OCI-M1 (cell line): ENCODE measurements around the gene AMPH.
"Not testable (repeated sequence)": the region's sequence is repeated elsewhere in the genome, so short reads cannot be mapped to it uniquely, and the experiment has no call there.

ENCODE experiments used
- DNase-seq: peaks from one replicate; lab custom pipeline; 2025; lab: John Stamatoyannopoulos, UW

AMPH gene

GRCh38 chr7:38628630-38629385 is 2.4 kb downstream of the AMPH start:
- DNase-seq, result no peak

- DNase-seq, result no peak
These were observed 5.3 kb downstream of the AMPH start for GRCh38 chr7:38625866-38626265.

GRCh38 chr7:38615665-38616064 is 15.5 kb downstream of the AMPH start:
- DNase-seq, result no peak

- DNase-seq, result no peak
These were observed 23.7 kb downstream of the AMPH start for GRCh38 chr7:38607466-38607865.

GRCh38 chr7:38600741-38601140 is 30.4 kb downstream of the AMPH start:
- no peak for DNase-seq

- no peak for DNase-seq
These were observed 36.2 kb downstream of the AMPH start for GRCh38 chr7:38594949-38595348.

- no peak for DNase-seq
These were observed 38.4 kb downstream of the AMPH start for GRCh38 chr7:38592737-38593288.

- DNase-seq, result no peak
These were observed 45.4 kb downstream of the AMPH start for GRCh38 chr7:38585572-38586354.

GRCh38 chr7:38584443-38585210 is 46.5 kb downstream of the AMPH start:
- DNase-seq, result no peak

- DNase-seq, result no peak
These were observed 50.7 kb downstream of the AMPH start for GRCh38 chr7:38580485-38580884.

GRCh38 chr7:38574086-38574485 is 57.1 kb downstream of the AMPH start:
- no peak for DNase-seq

GRCh38 chr7:38571620-38572019 is 59.6 kb downstream of the AMPH start:
- DNase-seq, result not testable (repeated sequence)

GRCh38 chr7:38568497-38568896 is 62.7 kb downstream of the AMPH start:
- DNase-seq, result no peak

- DNase-seq, result no peak
These were observed 65.9 kb downstream of the AMPH start for GRCh38 chr7:38565289-38565688.

GRCh38 chr7:38563741-38564140 is 67.4 kb downstream of the AMPH start:
- DNase-seq, result no peak

GRCh38 chr7:38561166-38561565 is 70.0 kb downstream of the AMPH start:
- DNase-seq, result no peak

GRCh38 chr7:38558761-38559345 is 72.3 kb downstream of the AMPH start:
- DNase-seq, result no peak

GRCh38 chr7:38554586-38554985 is 76.6 kb downstream of the AMPH start:
- no peak for DNase-seq

GRCh38 chr7:38550836-38551235 is 80.3 kb downstream of the AMPH start:
- DNase-seq, result no peak

GRCh38 chr7:38548605-38549004 is 82.6 kb downstream of the AMPH start:
- DNase-seq, result no peak

GRCh38 chr7:38546763-38547162 is 84.4 kb downstream of the AMPH start:
- no peak for DNase-seq

GRCh38 chr7:38545977-38546376 is 85.2 kb downstream of the AMPH start:
- peak; percentile 1 for DNase-seq
